Breast epithelium (tissue), 4 donors: ENCODE results near the gene KLHL33. TPM values are rescaled to one million over a fixed set of nuclear protein-coding genes. Genes with fewer than 3 reads are reported as not detected.

Experiments used
- DNase-seq, 2 donors: peaks; one replicate each; pipeline ENCODE4 v3.0.0-alpha.2; 2019; ENCODE audit warnings: low spot score in 2 of 2
- H3K27ac ChIP-seq, 2 donors: fragments of 200-600 bp; sonication (generic) in 1 of 2; one replicate each; pipeline ENCODE4 v1.5.1; 2016 to 2019; ENCODE audit warnings: mild to moderate bottlenecking in 1 of 2
- H3K27me3 ChIP-seq, 2 donors: fragments of 200-600 bp; sonication (generic) in 1 of 2; one replicate each; pipeline versions ENCODE4 v1.5.1 to v1.6.0; 2017 to 2019; ENCODE audit warnings: control low read depth in 1 of 2, mild to moderate bottlenecking in 1 of 2
- H3K36me3 ChIP-seq: fragments of 200-600 bp; one replicate; pipeline ENCODE4 v1.5.1; 2019
- H3K4me1 ChIP-seq, 2 donors: fragments of 200-600 bp; sonication (generic); one replicate each; pipeline ENCODE4 v1.5.1; 2016 to 2019; ENCODE audit warnings: control low read depth in 1 of 2
- H3K4me3 ChIP-seq, 3 donors: fragments of 200-600 bp; sonication (generic); 1 replicate in 2 of 3; 2 replicates in 1 of 3; pipeline ENCODE4 v1.5.1; 2016 to 2019; ENCODE audit warnings: mild to moderate bottlenecking in 3 of 3, moderate library complexity in 2 of 3
- H3K9me3 ChIP-seq, 2 donors: fragments of 200-600 bp; sonication (generic) in 1 of 2; one replicate each; pipeline ENCODE4 v1.5.1; 2016 to 2019; ENCODE audit warnings: control low read depth in 1 of 2
- POLR2A ChIP-seq: fragments of 450-650 bp; IDR thresholded peaks from one replicate; pipeline ENCODE4 v1.6.1; 2016; ENCODE audit warnings: antibody characterized with exemption, mild to moderate bottlenecking, moderate library complexity
- POLR2AphosphoS5 ChIP-seq, 3 donors: sonication (generic); formaldehyde crosslinking; IDR thresholded peaks; one replicate each; pipeline ENCODE4 v1.6.1; 2017; ENCODE audit warnings: antibody characterized with exemption in 3 of 3
- intact Hi-C: fragments of 100-400 bp; cut with DNase I; formaldehyde crosslinking; loops from one replicate; pipeline ENCODE4 v1.15.1; 2023; ENCODE audit warnings: low total_unique reads
- total RNA-seq, 3 donors: library from RNA; depleted of rRNA; stranded (reverse); fragments of >200 nt; gene quantifications; one replicate each; pipeline ENCODE4 v1.1.0, GENCODE V29; 2016
- TF ChIP-seq, protein P1 (sequence below), 3 donors: fragments of 450-650 bp; IDR thresholded peaks; one replicate each; pipeline ENCODE4 v1.5.1; 2016 to 2017; ENCODE audit warnings: antibody characterized with exemption in 3 of 3, mild to moderate bottlenecking in 3 of 3, moderate library complexity in 3 of 3

Gene KLHL33
- total RNA-seq, 3 donors from 2014 or later = 0.29 to 0.64 (median 0.33) TPM

GRCh38 chr14:20386276-20386855 is 49.6 kb downstream of the KLHL33 start:
- TF ChIP-seq, protein P1, sequence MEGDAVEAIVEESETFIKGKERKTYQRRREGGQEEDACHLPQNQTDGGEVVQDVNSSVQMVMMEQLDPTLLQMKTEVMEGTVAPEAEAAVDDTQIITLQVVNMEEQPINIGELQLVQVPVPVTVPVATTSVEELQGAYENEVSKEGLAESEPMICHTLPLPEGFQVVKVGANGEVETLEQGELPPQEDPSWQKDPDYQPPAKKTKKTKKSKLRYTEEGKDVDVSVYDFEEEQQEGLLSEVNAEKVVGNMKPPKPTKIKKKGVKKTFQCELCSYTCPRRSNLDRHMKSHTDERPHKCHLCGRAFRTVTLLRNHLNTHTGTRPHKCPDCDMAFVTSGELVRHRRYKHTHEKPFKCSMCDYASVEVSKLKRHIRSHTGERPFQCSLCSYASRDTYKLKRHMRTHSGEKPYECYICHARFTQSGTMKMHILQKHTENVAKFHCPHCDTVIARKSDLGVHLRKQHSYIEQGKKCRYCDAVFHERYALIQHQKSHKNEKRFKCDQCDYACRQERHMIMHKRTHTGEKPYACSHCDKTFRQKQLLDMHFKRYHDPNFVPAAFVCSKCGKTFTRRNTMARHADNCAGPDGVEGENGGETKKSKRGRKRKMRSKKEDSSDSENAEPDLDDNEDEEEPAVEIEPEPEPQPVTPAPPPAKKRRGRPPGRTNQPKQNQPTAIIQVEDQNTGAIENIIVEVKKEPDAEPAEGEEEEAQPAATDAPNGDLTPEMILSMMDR (IDR thresholded peaks at IDR 0.05) = no peak
- TF ChIP-seq POLR2AphosphoS5 (IDR thresholded peaks at IDR 0.05) (no peak), POLR2A (no peak)
- Histone ChIP-seq H3K27ac (no peak overlapping the region), H3K9me3 (no peaks in the 10 kb centered on the region), H3K4me1 (no peaks in the 10 kb centered on the region), H3K4me3 (no peak overlapping the region), H3K27me3 (no peaks in the 10 kb centered on the region), H3K36me3 (peaks cover 50% of the 10 kb centered on the region)
- intact Hi-C loops = no loop called here
- DNase-seq = no peak

GRCh38 chr14:20384886-20385285 is 51.1 kb downstream of the KLHL33 start:
- Histone ChIP-seq H3K4me3 (no peak overlapping the region), H3K9me3 (no peaks in the 10 kb centered on the region), H3K27ac (no peak overlapping the region), H3K27me3 (no peaks in the 10 kb centered on the region), H3K4me1 (no peaks in the 10 kb centered on the region), H3K36me3 (peaks cover 46% of the 10 kb centered on the region)
- intact Hi-C loops = no loop called here
- DNase-seq = no peak
- TF ChIP-seq, protein P1 (IDR thresholded peaks at IDR 0.05) = no peak
- TF ChIP-seq POLR2AphosphoS5 (IDR thresholded peaks at IDR 0.05) (no peak), POLR2A (no peak)

DNA sequence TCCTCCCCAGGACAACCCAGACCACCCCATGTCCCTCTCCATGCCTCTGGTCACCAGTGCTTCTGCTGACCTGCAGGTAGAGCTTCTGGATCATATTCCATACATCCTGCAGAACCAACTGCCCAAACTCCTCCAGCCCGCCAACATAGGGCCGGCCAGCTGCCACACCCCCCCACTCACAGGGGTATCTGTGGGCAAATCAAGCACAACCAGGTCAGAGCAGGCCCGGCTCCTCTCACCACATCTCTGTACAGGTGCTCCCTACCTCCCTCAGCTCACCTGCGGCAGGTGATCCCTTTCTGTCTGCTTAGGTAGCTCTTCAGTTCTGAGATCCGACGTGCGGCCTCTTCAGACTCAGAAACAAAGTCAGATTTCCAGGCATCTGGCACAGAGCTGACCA is 51.6 kb downstream of the KLHL33 start:
- intact Hi-C loops = no loop called here
- Histone ChIP-seq H3K4me1 (no peaks in the 10 kb centered on the region), H3K27ac (no peak overlapping the region), H3K9me3 (no peaks in the 10 kb centered on the region), H3K4me3 (no peak overlapping the region), H3K36me3 (peaks cover 50% of the 10 kb centered on the region), H3K27me3 (no peaks in the 10 kb centered on the region)
- TF ChIP-seq, protein P1 (IDR thresholded peaks at IDR 0.05) = no peak
- TF ChIP-seq POLR2A (no peak), POLR2AphosphoS5 (IDR thresholded peaks at IDR 0.05) (no peak)
- no peak for DNase-seq

DNA sequence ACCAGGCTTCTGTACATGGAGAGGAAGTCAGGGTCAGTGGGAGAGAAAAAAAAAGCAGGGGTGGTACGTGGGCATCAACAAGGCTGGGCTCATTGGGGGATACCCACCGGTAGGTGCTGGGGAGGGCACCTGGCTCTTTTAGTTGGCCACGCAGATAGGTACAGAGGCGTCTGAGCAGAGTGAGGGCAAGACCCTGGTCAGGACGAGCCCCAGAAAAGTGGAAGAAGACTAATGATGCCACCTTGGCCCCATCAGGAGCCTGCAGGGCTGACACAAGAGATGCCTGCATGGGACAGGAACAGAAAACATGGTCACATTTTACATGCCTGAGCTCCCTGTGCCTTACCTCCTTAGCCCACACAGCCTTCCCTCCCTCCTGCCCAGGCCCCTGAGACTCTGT is 52.3 kb downstream of the KLHL33 start:
- Histone ChIP-seq H3K27me3 (no peaks in the 10 kb centered on the region), H3K36me3 (peaks cover 51% of the 10 kb centered on the region), H3K4me1 (no peaks in the 10 kb centered on the region), H3K4me3 (no peak overlapping the region), H3K27ac (no peak overlapping the region), H3K9me3 (no peaks in the 10 kb centered on the region)
- TF ChIP-seq POLR2AphosphoS5 (IDR thresholded peaks at IDR 0.05) (no peak), POLR2A (no peak)
- TF ChIP-seq, protein P1 (IDR thresholded peaks at IDR 0.05) = no peak
- intact Hi-C loops = no loop called here
- DNase-seq = no peak

- H3K4me1 ChIP-seq = no peaks in the 10 kb centered on the region
- H3K4me3 ChIP-seq = no peak overlapping the region
- no peak for TF ChIP-seq POLR2AphosphoS5 (IDR thresholded peaks at IDR 0.05)
- TF ChIP-seq, protein P1 (IDR thresholded peaks at IDR 0.05) = no peak
- TF ChIP-seq POLR2A = no peak
- H3K36me3 ChIP-seq = peaks cover 56% of the 10 kb centered on the region
- DNase-seq = no peak
- no peaks in the 10 kb centered on the region for H3K27me3 ChIP-seq
- no peak overlapping the region for H3K27ac ChIP-seq
- intact Hi-C loops = no loop called here
- no peaks in the 10 kb centered on the region for H3K9me3 ChIP-seq
Measured at GRCh38 chr14:20383032-20383431, 52.9 kb downstream of the KLHL33 start.
